NCI-H446 (cell line): ENCODE data around the gene FAM135A.
"Not testable (repeated sequence)": the region's sequence is repeated elsewhere in the genome, so short reads cannot be mapped to it uniquely, and the experiment has no call there.

Source experiments
- DNase-seq, 2 experiments: peaks; one replicate each; lab custom pipeline; 2025; lab: John Stamatoyannopoulos, UW

The FAM135A gene

DNA sequence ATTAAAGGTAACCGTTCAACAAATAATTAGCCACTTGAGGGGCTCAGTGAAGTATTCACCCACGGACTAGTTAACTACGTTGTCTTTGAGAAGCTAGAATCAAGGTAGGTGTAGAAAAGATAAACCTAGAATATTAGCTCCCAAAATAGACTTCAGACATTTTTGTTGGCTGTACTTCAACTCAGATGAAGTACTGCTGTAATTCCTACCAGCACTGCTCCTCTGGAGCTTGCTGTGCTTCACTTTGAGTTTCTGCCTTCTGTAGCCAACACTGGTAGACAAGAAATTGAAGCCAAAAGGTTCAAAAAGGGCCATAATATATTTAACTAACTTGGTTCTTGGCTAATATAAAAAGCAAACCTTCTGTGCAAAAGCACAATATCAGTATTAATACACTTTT, 134.6 kb downstream of the FAM135A start:
- no peak for DNase-seq

DNA sequence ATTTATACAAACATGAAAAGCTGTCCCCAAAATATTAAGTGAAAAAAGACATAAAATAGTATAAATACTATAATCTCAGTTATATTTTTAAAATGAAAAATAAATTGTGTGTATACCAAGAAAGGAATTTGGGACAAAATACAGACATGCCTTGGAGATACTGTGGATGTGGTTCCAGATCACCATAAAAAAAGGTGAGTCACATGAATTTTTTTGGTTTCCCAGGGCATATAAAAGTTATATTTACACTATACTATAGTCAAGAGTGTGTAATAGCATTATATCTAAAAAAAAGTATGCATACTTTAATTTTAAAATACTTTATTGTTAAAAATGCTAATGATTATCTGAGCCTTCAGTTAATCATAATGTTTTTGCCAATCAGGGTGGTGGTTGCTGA, 136.0 kb downstream of the FAM135A start:
- no peak for DNase-seq

DNA sequence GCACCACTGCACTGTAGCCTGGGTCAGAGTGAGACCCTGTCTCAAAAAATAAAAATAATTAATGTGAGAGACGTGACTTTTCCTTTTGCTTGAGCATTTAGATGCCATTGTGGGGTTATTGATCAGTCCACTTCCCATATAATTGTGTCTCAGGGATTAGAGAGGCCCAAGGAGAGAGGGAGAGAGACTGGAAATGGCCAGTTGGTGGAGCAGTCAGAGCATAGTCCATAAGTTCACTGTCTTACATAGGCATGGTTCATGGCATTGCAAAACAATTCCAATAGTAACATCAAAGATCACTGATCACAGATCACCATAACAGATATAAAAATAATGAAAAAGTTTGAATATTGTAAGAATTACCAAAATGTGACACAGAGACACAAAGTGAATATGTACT, 138.3 kb downstream of the FAM135A start:
- no peak for DNase-seq

DNA sequence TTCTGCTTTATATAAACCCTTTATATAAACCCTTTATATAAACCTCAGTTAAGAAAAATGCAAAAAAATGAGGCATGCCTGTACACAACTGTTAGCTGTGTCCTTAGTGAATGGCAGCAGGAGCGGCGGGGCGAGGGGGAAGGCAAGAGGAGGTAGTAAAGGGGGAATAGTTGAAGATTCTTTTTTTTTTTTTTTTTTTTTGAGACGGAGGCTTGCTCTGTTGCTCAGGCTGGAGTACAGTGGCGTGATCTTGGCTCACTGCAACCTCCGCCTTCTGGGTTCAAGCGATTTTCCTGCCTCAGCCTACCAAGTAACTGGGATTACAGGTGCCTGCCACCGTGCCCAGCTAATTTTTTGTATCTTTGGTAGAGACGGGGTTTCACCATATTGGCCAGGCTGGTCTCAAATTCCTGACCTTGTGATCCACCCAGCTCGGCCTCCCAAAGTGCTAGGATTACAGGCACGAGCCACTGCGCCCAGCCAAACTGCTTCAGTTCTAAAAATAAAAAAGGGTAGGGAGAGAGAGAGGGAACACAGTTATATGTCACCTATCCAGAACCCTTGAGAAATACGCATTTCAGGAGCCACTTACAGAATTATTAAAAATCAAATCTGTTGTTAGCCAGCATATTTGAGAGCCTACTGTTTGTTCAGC, 139.1 kb downstream of the FAM135A start:
- DNase-seq, result not testable (repeated sequence)

DNA sequence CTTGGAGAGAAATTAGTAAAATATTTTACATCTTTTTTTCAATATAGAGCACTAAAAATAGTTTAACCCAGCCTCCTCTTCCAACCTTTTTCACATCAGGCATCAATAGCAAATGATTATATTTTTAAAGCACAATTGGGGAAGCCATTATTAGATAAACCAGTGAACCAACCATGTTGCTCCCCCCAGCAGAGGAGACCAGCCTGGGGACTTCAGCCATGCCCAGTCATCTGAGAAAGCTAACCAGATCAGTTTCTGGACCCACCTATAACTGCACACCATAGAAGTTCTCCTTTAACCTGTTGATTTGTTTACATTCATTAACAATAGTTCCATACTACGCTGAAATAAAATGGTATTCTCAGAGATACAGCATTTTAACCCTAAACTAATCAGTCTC, 139.7 kb downstream of the FAM135A start:
- no peak for DNase-seq

DNA sequence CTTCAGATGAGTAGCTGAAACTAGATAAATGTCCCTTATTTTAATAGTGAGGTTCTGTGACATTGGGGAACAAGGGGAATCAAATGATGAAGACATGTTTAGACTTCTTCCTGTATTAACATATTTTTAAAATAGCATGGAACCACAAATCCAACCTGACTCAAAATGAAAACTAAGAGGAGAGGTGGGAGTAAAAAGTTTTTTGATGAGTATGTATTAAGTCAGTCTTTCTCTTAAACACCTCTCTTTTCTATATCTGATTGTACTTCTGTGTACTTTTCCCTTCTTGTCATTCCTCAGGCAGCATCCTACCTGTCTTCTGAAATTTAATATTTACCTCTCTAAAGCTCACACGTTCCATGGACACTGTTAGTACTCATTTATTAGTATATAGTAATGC, 144.7 kb downstream of the FAM135A start:
- DNase-seq, result no peak

DNA sequence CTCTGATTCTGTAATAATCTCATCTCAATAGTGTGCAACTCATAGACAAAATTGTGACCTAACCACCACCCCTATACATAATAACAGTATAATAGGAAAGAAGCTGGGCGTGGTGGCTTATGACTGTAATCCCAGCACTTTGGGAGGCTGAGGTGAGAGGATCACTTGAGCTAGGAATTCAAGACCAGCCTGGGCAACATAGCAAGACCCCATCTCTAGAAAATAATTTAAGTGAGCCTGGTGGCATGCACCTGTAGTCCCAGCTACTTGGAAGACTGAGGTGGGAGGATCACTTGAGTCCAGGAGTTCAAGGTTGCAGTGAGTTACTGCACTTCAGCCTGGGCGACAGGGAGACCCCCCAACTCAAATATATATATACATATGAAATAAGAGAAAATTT, 149.1 kb downstream of the FAM135A start:
- not testable (repeated sequence) for DNase-seq

DNA sequence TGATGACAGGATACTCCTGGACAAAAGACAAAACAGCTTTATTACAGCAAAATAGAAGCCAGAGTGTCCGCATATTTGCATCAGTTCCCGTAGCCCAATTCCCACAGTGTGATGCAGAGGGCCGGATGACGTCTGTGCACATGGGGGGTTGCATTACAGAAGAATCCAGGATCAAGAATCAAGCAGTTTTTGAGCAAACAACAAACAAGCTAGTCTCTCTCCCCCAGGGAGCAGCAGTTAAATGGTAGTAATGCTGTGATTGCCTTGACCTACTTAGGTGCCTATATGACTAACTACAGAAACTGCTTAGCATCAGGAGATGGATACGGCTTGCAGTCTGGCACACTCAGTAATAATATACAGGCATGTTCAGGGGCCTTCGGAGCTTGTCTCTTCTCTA, 150.2 kb downstream of the FAM135A start:
- no peak for DNase-seq

DNA sequence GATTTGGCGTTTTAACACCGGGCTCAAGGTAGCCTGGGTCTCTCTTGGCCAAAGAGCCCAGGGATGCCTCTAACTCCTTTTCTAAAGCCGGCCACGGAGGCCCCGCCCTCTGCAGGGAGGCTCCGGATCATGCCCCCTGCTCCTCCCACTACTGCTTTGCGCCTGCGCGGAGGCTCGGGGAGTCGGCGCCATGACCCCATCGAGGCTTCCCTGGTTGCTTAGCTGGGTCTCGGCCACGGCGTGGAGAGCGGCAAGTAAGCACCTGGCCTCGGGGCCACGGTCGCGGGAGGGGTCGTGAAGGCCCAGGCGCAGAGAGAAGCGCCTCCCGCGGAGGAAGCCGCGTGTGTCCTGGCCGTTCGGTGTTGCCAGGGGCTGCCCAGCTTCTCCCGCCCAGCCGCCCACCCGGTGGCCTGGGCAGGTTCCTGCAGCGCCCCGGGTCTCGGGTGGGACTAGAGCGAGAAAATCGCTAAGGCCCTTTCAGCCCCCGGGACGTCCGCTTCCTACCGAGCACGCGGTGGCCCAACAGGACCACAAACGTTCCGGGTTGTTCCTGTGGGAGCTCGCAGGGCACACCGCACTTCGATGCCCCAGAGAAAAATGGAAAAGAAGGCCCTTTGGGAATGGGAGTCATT, 153.6 kb downstream of the FAM135A start, which contains the start of gene SDHAF4:
Gene SDHAF4, plus strand, starts transcription at position 180 of the 632 bp plus-strand sequence. Its CDS starts 11 bp downstream, at position 191.
- DNase-seq, result peak; percentile 81 to 90

DNA sequence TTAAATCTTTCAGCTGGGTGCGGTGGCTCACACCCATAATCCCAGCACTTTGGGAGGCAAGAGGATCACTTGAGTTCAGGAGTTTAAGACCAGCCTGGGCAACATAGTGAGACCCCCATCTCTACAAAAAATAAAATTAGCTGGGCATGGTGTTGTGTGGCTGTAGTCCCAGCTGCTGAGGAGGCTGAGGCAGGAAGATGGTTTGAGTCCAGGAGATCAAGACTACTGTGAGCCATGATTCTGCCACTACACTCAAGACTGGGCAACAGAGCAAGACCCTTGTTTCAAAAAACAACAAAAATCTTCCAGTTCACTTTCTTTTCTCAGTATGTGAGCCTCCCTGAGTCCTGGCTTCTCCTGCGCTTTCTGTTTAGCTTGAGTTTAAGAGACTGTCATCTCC, 161.3 kb downstream of the FAM135A start:
- DNase-seq, result no peak

DNA sequence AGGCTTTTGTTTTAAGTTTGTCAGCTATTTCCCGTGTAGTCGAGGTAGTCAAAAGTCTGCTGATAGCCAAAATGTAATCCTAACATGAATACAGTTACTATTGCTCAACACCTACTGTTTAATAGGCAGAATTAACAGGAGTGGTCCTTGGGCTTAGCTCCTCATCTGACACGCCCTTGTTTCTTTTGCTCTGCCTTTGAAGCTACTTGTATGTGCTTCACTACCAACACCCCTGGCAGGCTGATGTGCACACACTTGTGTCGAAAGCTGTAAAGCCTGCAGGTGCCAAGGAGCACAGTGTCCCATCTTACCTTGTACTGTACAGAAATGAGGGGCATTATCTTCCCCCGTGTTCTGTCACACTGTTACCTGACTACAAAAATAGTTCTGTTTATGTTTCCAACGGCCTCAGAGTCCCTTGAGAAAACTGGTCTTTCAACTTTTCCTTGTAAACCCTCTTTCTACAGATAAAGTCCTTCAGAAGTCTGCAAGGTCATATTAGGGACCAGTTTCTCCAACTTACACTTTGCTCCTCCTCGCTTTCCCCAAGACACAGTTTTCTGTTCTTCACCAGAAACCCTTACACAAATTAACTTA, 162.7 kb downstream of the FAM135A start:
- no peak for DNase-seq

DNA sequence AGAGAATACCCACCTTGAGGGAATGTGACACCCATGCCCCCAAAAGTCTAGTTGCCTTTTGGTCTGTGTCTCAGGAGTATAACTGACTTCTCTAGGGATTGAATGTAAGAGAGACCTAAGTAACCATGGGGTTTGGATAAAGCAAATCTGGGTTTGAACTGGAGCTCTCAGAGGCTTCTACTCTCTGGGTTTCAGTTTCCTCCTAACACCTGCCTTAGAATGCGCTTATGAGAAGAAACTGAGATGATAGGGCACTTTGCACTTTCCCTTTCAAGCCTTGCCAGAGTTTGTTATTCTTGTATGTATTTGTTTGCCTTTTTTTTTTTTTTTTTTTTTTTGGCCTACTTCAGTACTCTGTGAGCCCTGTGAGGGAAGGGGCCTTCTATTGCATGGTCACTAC, 172.8 kb downstream of the FAM135A start:
- no peak for DNase-seq

DNA sequence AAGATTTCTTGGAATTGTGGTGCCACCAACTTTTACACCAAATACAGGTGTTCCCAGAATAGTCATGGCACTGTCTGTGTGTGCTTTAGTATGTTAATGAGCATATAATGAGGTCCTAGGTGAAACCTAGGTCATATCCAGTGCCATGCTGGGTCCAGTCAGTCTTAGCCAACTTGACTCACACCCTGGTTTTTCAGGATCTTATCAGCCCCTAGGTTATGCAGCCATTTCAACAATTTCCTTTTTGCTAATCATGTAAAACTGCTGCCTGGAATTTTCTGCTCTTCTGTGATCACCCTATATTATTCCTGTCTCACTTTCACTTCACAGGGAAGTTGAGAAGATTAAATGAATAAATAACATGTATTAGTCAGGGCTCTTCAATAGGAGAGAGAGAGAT, 177.1 kb downstream of the FAM135A start:
- DNase-seq, result no peak

DNA sequence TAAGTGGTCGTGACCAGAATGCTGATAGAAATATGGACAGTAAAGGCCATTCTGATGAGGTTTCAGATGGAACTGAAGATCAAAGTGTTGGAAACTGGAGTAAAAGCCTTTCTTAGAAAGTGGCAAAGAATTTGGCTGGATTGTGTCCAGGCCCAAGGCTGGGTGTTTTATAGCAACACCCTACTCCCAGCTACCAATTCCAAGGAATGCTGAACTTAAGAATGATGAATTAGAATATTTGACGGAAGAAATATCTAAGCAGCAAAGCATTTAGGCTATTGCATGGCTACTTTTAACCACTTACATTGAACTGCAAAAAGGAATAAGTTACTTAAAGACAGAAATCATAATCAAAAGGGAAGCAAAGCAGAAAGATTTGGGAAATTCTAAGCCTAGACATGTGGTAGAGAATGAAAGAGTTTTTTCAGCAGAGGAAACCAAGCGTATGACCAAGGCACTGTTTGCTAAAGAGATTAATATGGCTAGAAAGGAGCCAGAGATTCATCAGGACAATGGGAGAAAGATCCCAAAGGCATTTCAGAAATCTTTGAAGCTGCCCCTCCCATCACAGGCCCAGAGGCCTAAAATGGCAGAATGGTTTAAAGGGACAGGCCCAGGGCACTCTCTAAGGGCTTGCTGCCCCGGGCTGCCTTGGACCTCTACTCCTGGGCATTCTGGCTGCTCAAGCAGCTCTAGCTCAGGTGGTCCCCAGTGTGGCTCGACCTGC, 179.2 kb downstream of the FAM135A start:
- DNase-seq, result no peak

DNA sequence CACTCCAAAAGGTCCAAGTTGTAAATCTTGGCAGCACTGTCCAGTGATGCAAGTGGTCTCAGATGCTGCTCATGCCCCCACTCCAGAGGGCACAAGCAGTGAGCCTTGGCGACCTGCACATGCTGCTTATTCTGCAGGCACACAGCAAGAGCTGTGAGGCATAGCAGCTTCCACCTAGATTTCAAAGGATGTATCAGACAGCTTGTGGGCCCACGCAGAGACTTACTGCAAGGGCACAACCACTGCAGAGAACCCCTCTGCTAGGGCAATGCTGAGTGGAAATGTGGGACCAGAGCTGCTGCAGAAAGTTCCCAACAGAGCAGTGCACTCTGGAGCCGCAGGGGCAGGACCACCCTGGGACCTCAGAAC, 179.8 kb downstream of the FAM135A start:
- DNase-seq, result no peak

DNA sequence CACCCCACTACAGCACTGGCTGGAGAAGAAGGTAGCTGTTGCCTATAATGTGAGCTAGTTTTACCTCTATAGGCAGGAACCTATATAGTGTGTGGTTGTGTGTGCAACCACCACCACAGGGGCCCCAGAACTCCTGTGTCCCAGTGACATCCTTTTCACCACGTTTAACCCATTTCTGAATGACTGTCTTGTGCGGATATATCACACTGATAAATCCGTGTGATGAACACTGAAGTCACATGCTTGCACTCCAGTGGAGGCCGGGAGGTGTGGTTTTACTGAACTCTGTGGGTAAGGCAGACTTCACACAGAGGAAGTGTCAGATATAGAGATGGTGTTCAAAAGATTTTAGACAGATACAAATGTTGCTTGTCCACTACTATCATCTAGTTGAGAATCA, 185.9 kb downstream of the FAM135A start:
- no peak for DNase-seq

DNA sequence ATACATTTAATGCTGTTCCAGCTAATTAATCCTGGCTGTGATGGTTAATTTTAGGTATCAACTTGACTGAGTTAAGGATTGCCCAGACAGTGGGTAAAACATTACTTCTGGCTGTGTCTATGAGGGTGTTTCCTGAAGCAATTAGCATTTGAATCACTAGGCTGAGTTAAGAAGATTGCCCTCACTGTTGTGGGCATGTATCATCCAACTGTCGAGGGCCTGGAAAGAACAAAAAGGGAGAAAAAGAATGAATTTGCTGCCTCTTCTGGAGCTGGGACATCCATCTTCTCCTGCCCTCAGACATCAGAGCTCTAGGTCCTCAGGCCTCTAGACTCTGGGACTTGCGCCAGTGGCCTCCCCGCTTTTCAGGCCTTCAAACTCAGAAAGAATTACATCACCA, 187.7 kb downstream of the FAM135A start:
- DNase-seq, result no peak

DNA sequence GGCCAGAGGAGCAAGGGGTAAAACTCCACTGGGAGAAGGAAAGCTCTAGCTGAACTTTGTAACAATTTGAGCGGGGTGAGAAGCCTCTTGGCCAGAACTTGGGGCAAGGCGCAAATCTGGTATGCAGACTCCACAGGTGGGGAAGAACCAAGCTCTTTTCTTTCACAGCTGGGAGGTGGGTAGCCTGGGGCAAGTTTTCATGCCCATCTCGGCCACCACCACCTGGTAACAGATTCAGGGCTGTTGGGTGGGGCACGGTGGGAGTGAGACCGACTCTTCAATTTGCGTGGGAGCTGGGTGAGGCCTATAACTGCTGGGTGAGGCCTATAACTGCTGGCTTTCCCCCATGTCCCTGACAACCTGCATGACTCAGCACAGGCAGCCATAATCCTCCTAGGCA, 190.9 kb downstream of the FAM135A start:
- no peak for DNase-seq

DNA sequence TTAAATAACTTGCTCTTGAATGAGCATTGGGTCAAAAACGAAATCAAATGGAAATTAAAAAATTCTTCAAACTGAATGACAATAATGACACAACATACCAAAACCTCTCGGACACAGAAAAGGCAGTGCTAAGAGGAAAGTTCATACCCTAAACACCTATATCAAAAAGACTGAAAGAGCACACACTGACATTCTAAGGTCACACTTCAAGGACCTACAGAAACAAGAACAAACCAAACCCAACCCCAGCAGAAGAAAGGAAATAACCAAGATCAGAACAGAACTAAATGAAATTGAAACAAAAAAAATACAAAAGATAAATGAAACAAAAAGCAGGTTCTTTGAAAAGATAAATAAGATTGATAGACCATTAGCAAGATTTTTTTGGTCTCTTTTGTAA, 194.1 kb downstream of the FAM135A start:
- DNase-seq, result not testable (repeated sequence)

DNA sequence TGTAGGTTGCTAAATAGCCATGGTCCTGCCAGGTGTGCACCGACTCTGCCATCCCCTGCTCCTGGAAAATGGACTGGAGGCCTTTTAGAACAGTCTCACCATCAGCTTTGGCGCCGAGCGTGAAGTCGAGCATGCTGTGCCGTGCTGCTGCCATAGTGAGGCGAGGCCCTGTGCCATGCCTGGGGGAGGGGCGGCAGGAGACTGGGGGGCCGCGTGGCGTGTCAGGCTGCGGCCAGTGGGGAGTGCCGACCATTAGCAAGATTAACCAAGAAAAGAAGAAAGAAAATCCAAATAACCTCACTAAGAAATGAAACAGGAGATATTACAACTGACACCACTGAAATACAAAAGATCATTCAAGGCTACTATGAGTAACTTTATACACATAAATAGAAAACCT, 195.9 kb downstream of the FAM135A start:
- DNase-seq, result not testable (repeated sequence)
